Heart left ventricle (tissue), 16 donors: ENCODE results near the gene MRPL36. TPM values are rescaled to one million over a fixed set of nuclear protein-coding genes. Genes with fewer than 3 reads are reported as not detected.
"Not testable (repeated sequence)": the region's sequence is repeated elsewhere in the genome, so short reads cannot be mapped to it uniquely, and the experiment has no call there.

Experiments used
- ATAC-seq, 4 donors: fragments of 200-7000 bp; cut with Tn5 transposase; one replicate each; pipeline ENCODE4 v1.9.1; 2020 to 2022; ENCODE audit warnings: moderate library complexity in 4 of 4, mild to moderate bottlenecking in 3 of 4, moderate number of reproducible peaks in 1 of 4
- DNase-seq, 5 donors: peaks; one replicate each; pipeline ENCODE4 v3.0.0-alpha.2; 2020
- H3K27ac ChIP-seq, 12 donors: fragments of 200-600 bp; sonication (generic) in 4 of 12; one replicate each; pipeline versions ENCODE4 v1.5.0 to v1.8.0; 2016 to 2022; ENCODE audit warnings: mild to moderate bottlenecking in 2 of 12
- H3K27me3 ChIP-seq, 9 donors: fragments of 200-600 bp; sonication (generic) in 2 of 9; one replicate each; pipeline versions ENCODE4 v1.5.1 to v1.8.0; 2016 to 2022; ENCODE audit warnings: mild to moderate bottlenecking in 3 of 9
- H3K36me3 ChIP-seq, 9 donors: fragments of 200-600 bp; sonication (generic) in 2 of 9; one replicate each; pipeline versions ENCODE4 v1.5.0 to v1.8.0; 2018 to 2022; ENCODE audit warnings: mild to moderate bottlenecking in 2 of 9
- H3K4me1 ChIP-seq, 12 donors: fragments of 200-600 bp; sonication (generic) in 4 of 12; one replicate each; pipeline versions ENCODE4 v1.5.0 to v1.8.0; 2016 to 2022; ENCODE audit warnings: mild to moderate bottlenecking in 3 of 12
- H3K4me3 ChIP-seq, 12 donors: fragments of 200-600 bp; sonication (generic) in 4 of 12; one replicate each; pipeline versions ENCODE4 v1.5.0 to v1.8.0; 2017 to 2022; ENCODE audit warnings: mild to moderate bottlenecking in 9 of 12, moderate library complexity in 4 of 12
- H3K9me3 ChIP-seq, 12 donors: fragments of 200-600 bp; sonication (generic) in 4 of 12; one replicate each; pipeline versions ENCODE4 v1.5.0 to v1.8.0; 2016 to 2022; ENCODE audit warnings: mild to moderate bottlenecking in 1 of 12
- POLR2A ChIP-seq, 2 donors: fragments of 450-650 bp; IDR thresholded peaks; one replicate each; pipeline ENCODE4 v1.6.1; 2017; ENCODE audit warnings: antibody characterized with exemption in 2 of 2, mild to moderate bottlenecking in 2 of 2, moderate library complexity in 2 of 2
- WGBS, 4 donors: extraction: QIAGEN DNeasy Blood & Tissue Kit in 2 of 4; methylation state at CpG; one replicate each; pipeline versions ENCODE4 v1.1.5 to v1.1.7; 2013 to 2018; 5-methylcytosine and 5-hydroxymethylcytosine counted together
- intact Hi-C, 10 donors: fragments of 100-400 bp; cut with DNase I; formaldehyde crosslinking; loops; one replicate each; pipeline versions ENCODE4 v1.11.1 to v1.14.2; 2022
- polyA plus RNA-seq, 2 donors: library from polyadenylated mRNA; stranded (reverse); fragments of 200-250 nt; gene quantifications; one replicate each; pipeline ENCODE4 v1.2.3, GENCODE V29; 2013
- total RNA-seq, 9 donors: library from RNA; depleted of rRNA in 2 of 9; stranded (reverse); fragments of >200 nt in 2 of 9; fragmentation: NEBNext Ultra II Directional in 3 of 9; extraction: Animal tissue kit (Norgen Biotek cat#: 25700) in 3 of 9; gene quantifications; one replicate each; pipeline versions ENCODE4 v1.1.0 to v1.2.4, GENCODE V29; 2016 to 2023
- TF ChIP-seq, protein P1 (sequence below), 12 donors: fragments of 200-600 bp; sonication (generic) in 4 of 12; IDR thresholded peaks; one replicate each; pipeline versions ENCODE4 v1.5.0 to v1.8.0; 2018 to 2022; ENCODE audit warnings: antibody characterized with exemption in 12 of 12, mild to moderate bottlenecking in 5 of 12
- donor health status: ischemic (EF 13 %, LVEDD 7.1; RV severe dilation, severe dysfunction).
- donor health status: healthy with polysubstance abuse.
- donor health status: DM: no; HTN: yes; CAD: no.
- donor health status: DM: no; HTN: no; CAD: no.
- donor health status: ischemic (EF 25% LVEDD 6.9; RV normal size, moderate dysfunction).
- donor health status: ischemic (EF 25% LVEDD 5.7; RV mildly dilated, moderate dysfunction).
- donor health status: healthy.
- donor health status: DM: yes; HTN: yes; CAD: no.
- donor health status: ischemic (EF 35%, LVEDD 5.7; RV mildly dilated, moderate dysfunction).
- donor health status: nonischemic (EF 11% LVEDD 7.7; RV severe dilation, severe dysfunction).
- donor health status: DM: yes; HTN: yes; CAD: no.
- donor health status: PGD.
- donor health status: ischemic (EF 29% LVEDD 5.4; RV normal size, mild dysfunction).
- donor health status: nonischemic (EF 23%, LVEDD 6.1; RV moderate dilation, normal function).

The MRPL36 gene
- total and polyA plus RNA-seq, 11 donors: 45.6 to 107 (median 56.4) TPM

GRCh38 chr5:1846583-1846982 is 46.9 kb upstream of the MRPL36 start:
- ATAC-seq: no peak
- no peak overlapping the region for H3K4me3 ChIP-seq
- no peaks in the 10 kb centered on the region for H3K9me3 ChIP-seq
- H3K27ac ChIP-seq: no peak overlapping the region
- peaks cover 0 to 3% (median 0%) of the 10 kb centered on the region in 12 donors for H3K4me1 ChIP-seq
- intact Hi-C loops: no loop called here
- peaks cover 0 to 30% (median 6%) of the 10 kb centered on the region in 9 donors for H3K27me3 ChIP-seq
- TF ChIP-seq, protein P1, sequence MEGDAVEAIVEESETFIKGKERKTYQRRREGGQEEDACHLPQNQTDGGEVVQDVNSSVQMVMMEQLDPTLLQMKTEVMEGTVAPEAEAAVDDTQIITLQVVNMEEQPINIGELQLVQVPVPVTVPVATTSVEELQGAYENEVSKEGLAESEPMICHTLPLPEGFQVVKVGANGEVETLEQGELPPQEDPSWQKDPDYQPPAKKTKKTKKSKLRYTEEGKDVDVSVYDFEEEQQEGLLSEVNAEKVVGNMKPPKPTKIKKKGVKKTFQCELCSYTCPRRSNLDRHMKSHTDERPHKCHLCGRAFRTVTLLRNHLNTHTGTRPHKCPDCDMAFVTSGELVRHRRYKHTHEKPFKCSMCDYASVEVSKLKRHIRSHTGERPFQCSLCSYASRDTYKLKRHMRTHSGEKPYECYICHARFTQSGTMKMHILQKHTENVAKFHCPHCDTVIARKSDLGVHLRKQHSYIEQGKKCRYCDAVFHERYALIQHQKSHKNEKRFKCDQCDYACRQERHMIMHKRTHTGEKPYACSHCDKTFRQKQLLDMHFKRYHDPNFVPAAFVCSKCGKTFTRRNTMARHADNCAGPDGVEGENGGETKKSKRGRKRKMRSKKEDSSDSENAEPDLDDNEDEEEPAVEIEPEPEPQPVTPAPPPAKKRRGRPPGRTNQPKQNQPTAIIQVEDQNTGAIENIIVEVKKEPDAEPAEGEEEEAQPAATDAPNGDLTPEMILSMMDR (IDR thresholded peaks at IDR 0.05): no peak
- TF ChIP-seq POLR2A (IDR thresholded peaks at IDR 0.05): no peak
- peak in 1 of 5 donors; percentile 20 for DNase-seq
- WGBS, 4 donors: 87 to 96% (median 91%) methylated on average over 12 to 13 of the region's 13 CpGs
- no peaks in the 10 kb centered on the region for H3K36me3 ChIP-seq

GRCh38 chr5:1845696-1846095 is 46.1 kb upstream of the MRPL36 start:
- H3K4me1 ChIP-seq: peaks cover 0 to 11% (median 4%) of the 10 kb centered on the region in 12 donors
- TF ChIP-seq POLR2A (IDR thresholded peaks at IDR 0.05): no peak
- TF ChIP-seq, protein P1 (IDR thresholded peaks at IDR 0.05): no peak
- H3K27me3 ChIP-seq: peaks cover 0 to 29% (median 4%) of the 10 kb centered on the region in 9 donors
- H3K4me3 ChIP-seq: no peak overlapping the region
- 44 to 97% (median 92%) methylated on average over 1 of the region's 1 CpG for WGBS, 4 donors
- H3K9me3 ChIP-seq: no peaks in the 10 kb centered on the region
- intact Hi-C loops: no loop called here
- H3K36me3 ChIP-seq: no peaks in the 10 kb centered on the region
- no peak for DNase-seq
- no peak for ATAC-seq
- no peak overlapping the region for H3K27ac ChIP-seq

DNA sequence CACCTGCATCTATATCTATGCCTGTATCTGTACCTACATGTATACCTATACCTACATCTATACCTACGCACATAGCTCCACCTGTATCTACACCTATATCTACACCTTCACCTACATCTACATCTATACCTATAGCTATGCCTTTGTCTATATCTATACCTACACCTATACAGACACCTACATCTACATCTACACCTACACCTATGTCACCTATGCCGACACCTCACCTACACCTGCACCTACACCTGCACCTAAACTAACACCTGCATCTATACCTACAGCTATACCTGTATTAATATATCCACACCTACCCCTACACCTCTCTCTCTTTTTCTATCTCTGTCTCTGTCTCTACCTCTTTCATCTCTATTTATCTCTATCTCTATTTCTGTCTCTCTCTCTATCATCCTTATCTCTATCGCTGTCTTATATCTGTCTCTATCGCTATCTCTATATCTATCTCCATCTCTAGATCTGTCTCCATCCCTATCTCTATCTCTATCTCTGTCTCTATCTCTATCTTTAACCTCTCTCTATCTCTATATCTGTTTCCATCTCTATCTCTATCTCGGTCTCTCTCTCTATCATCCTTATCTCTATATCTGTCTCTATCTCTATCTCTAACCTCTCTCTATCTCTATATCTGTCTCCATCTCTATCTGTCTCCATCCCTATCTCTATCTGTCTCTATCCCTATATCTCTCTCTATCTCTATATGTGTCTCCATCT is 45.2 kb upstream of the MRPL36 start:
- 93 to 95% (median 94%) methylated on average over 5 of the region's 5 CpGs for WGBS, 4 donors

GRCh38 chr5:1843761-1844160 is 44.1 kb upstream of the MRPL36 start:
- WGBS, 4 donors: 86 to 93% (median 90%) methylated on average over 10 of the region's 10 CpGs
- Histone ChIP-seq H3K27me3 (peaks cover 0 to 18% (median 5%) of the 10 kb centered on the region in 9 donors), H3K4me1 (peaks cover 0 to 12% (median 4%) of the 10 kb centered on the region in 12 donors)
- ATAC-seq, intact Hi-C loops, H3K36me3 ChIP-seq, H3K4me3 ChIP-seq, H3K27ac ChIP-seq, H3K9me3 ChIP-seq: not testable (repeated sequence)
- DNase-seq: peak in 1 of 5 donors; percentile 2

More for the DNA sequence above, 45.2 kb upstream of the MRPL36 start:
- H3K9me3 ChIP-seq: no peaks in the 10 kb centered on the region
- no peak for DNase-seq
- H3K4me1 ChIP-seq: peaks cover 0 to 12% (median 4%) of the 10 kb centered on the region in 12 donors
- no peak overlapping the region for H3K27ac ChIP-seq
- H3K27me3 ChIP-seq: peaks cover 0 to 22% (median 5%) of the 10 kb centered on the region in 9 donors
- no peak for ATAC-seq
- no peak for TF ChIP-seq POLR2A (IDR thresholded peaks at IDR 0.05)
- TF ChIP-seq, protein P1 (IDR thresholded peaks at IDR 0.05): no peak
- no peaks in the 10 kb centered on the region for H3K36me3 ChIP-seq
- H3K4me3 ChIP-seq: no peak overlapping the region
- intact Hi-C loops: no loop called here
